ENCODE data around the gene LRRC17.

LRRC17 gene

DNA sequence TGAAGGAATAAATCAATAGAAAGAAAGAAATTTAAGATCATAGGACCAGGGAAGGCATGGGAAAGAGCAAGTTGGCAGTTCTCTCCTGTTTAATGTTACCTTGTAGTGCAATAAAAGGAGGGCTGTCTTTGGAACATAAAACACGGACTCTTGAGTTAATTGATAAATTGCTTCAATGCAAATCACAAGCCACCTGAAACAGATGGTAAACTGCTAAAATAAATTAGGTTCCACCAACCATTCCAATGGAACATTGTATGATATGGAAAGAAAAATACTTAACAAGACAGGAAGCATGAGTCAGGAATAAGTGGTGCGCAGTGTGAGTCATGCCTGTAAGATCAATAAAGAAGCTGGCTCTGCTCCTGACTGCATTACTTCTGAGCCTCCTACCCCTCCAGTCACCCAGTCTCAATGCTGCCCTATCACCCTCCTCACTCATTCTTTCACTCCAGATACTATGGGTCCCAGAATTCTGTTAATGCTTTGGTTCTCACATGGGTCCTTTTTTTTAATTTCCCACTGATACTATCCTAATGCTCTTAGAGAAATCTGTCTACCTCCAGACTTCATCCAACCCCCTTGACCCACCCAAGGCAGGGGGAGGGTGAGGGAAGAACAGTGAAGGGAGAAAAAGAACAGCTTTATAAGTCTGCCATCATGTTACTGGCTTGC is 78.9 kb downstream of the LRRC17 start (continued):
- TF ChIP-seq ZNF366 (tag by site-specific recombination; conservative IDR thresholded peaks at IDR 0.05) (peak; percentile 89), OSR2 (tag by site-specific recombination; IDR thresholded peaks at IDR 0.05) (peak; percentile 88), ZNF843 (tag by site-specific recombination; IDR thresholded peaks at IDR 0.05) (peak; percentile 90; the same call in 1 of the 2 replicates), ZNF302 (tag by site-specific recombination; IDR thresholded peaks at IDR 0.05; ENCODE audit: low read depth) (peak; percentile 34; the same call in 1 of the 2 replicates), ZNF23 (tag by site-specific recombination; IDR thresholded peaks at IDR 0.05; ENCODE audit: borderline replicate concordance) (no peak), ZNF10 (tag by site-specific recombination; IDR thresholded peaks at IDR 0.05) (0 out of 2 replicates have a peak, but pooled peaks have one; percentile 32), ZNF530 (tag by site-specific recombination; IDR thresholded peaks at IDR 0.05; ENCODE audit: low read depth) (no peak; the same call in 1 of the 2 replicates), ZNF133 (tag by site-specific recombination; IDR thresholded peaks at IDR 0.05) (peak; percentile 98), YY2 (tag by site-specific recombination; IDR thresholded peaks at IDR 0.05) (no peak), SP3 (tag by site-specific recombination; IDR thresholded peaks at IDR 0.05) (peak; percentile 46; the same call in 1 of the 2 replicates), SP2 (tag by site-specific recombination; IDR thresholded peaks at IDR 0.05) (peak; percentile 16; the same call in 1 of the 2 replicates), ZNF558 (tag by site-specific recombination; IDR thresholded peaks at IDR 0.05) (peak; percentile 79), ZNF501 (tag by site-specific recombination; IDR thresholded peaks at IDR 0.05) (0 out of 2 replicates have a peak, but pooled peaks have one; percentile 23), IKZF3 (tag by site-specific recombination; IDR thresholded peaks at IDR 0.05) (peak; percentile 85), ZEB2 (tag by site-specific recombination; IDR thresholded peaks at IDR 0.05) (peak; percentile 90), BCL11A (tag by site-specific recombination; IDR thresholded peaks at IDR 0.05; ENCODE audit: low read depth) (peak; percentile 74; the same call in 1 of the 2 replicates)
- TF ChIP-seq, protein P1, sequence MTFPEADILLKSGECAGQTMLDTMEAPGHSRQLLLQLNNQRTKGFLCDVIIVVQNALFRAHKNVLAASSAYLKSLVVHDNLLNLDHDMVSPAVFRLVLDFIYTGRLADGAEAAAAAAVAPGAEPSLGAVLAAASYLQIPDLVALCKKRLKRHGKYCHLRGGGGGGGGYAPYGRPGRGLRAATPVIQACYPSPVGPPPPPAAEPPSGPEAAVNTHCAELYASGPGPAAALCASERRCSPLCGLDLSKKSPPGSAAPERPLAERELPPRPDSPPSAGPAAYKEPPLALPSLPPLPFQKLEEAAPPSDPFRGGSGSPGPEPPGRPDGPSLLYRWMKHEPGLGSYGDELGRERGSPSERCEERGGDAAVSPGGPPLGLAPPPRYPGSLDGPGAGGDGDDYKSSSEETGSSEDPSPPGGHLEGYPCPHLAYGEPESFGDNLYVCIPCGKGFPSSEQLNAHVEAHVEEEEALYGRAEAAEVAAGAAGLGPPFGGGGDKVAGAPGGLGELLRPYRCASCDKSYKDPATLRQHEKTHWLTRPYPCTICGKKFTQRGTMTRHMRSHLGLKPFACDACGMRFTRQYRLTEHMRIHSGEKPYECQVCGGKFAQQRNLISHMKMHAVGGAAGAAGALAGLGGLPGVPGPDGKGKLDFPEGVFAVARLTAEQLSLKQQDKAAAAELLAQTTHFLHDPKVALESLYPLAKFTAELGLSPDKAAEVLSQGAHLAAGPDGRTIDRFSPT (tag by site-specific recombination; IDR thresholded peaks at IDR 0.05): peak; percentile 95
- TF ChIP-seq, protein P2, sequence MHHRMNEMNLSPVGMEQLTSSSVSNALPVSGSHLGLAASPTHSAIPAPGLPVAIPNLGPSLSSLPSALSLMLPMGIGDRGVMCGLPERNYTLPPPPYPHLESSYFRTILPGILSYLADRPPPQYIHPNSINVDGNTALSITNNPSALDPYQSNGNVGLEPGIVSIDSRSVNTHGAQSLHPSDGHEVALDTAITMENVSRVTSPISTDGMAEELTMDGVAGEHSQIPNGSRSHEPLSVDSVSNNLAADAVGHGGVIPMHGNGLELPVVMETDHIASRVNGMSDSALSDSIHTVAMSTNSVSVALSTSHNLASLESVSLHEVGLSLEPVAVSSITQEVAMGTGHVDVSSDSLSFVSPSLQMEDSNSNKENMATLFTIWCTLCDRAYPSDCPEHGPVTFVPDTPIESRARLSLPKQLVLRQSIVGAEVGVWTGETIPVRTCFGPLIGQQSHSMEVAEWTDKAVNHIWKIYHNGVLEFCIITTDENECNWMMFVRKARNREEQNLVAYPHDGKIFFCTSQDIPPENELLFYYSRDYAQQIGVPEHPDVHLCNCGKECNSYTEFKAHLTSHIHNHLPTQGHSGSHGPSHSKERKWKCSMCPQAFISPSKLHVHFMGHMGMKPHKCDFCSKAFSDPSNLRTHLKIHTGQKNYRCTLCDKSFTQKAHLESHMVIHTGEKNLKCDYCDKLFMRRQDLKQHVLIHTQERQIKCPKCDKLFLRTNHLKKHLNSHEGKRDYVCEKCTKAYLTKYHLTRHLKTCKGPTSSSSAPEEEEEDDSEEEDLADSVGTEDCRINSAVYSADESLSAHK (tag by site-specific recombination; IDR thresholded peaks at IDR 0.05): peak; percentile 51; the same call in 1 of the 2 replicates
- TF ChIP-seq, protein P3, sequence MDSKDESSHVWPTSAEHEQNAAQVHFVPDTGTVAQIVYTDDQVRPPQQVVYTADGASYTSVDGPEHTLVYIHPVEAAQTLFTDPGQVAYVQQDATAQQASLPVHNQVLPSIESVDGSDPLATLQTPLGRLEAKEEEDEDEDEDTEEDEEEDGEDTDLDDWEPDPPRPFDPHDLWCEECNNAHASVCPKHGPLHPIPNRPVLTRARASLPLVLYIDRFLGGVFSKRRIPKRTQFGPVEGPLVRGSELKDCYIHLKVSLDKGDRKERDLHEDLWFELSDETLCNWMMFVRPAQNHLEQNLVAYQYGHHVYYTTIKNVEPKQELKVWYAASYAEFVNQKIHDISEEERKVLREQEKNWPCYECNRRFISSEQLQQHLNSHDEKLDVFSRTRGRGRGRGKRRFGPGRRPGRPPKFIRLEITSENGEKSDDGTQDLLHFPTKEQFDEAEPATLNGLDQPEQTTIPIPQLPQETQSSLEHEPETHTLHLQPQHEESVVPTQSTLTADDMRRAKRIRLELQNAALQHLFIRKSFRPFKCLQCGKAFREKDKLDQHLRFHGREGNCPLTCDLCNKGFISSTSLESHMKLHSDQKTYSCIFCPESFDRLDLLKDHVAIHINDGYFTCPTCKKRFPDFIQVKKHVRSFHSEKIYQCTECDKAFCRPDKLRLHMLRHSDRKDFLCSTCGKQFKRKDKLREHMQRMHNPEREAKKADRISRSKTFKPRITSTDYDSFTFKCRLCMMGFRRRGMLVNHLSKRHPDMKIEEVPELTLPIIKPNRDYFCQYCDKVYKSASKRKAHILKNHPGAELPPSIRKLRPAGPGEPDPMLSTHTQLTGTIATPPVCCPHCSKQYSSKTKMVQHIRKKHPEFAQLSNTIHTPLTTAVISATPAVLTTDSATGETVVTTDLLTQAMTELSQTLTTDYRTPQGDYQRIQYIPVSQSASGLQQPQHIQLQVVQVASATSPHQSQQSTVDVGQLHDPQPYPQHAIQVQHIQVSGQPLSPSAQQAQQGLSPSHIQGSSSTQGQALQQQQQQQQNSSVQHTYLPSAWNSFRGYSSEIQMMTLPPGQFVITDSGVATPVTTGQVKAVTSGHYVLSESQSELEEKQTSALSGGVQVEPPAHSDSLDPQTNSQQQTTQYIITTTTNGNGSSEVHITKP (tag by site-specific recombination; IDR thresholded peaks at IDR 0.05): peak; percentile 62; the same call in 1 of the 2 replicates
- TF ChIP-seq, protein P4, sequence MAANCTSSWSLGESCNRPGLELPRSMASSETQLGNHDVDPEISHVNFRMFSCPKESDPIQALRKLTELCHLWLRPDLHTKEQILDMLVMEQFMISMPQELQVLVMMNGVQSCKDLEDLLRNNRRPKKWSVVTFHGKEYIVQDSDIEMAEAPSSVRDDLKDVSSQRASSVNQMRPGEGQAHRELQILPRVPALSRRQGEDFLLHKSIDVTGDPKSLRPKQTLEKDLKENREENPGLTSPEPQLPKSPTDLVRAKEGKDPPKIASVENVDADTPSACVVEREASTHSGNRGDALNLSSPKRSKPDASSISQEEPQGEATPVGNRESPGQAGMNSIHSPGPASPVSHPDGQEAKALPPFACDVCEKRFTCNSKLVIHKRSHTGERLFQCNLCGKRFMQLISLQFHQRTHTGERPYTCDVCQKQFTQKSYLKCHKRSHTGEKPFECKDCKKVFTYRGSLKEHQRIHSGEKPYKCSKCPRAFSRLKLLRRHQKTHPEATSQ (tag by site-specific recombination; IDR thresholded peaks at IDR 0.05): no peak
- TF ChIP-seq, protein P5, sequence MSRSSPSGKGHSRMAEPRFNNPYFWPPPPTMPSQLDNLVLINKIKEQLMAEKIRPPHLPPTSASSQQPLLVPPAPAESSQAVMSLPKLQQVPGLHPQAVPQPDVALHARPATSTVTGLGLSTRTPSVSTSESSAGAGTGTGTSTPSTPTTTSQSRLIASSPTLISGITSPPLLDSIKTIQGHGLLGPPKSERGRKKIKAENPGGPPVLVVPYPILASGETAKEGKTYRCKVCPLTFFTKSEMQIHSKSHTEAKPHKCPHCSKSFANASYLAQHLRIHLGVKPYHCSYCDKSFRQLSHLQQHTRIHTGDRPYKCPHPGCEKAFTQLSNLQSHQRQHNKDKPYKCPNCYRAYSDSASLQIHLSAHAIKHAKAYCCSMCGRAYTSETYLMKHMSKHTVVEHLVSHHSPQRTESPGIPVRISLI (tag by site-specific recombination; IDR thresholded peaks at IDR 0.05): peak; percentile 78

Measured in HEK293 (cell line).